OCI-LY3 (cell line): ENCODE results near the gene GUK1.

ENCODE experiments used
- H2AFZ ChIP-seq: fragments of 200-600, 300-600 bp; shearing (Covaris generic); 2 replicates; pipeline ENCODE4 v1.6.0; 2014; ENCODE audit warnings: antibody characterized with exemption, low read depth, low read length
- H3K27ac ChIP-seq: fragments of 200-600, 300-600 bp; sonication (generic); 2 replicates; pipeline ENCODE4 v1.5.1; 2014; ENCODE audit warnings: mild to moderate bottlenecking, low read length, moderate library complexity, mixed read lengths
- H3K27me3 ChIP-seq: fragments of 200-600, 300-600 bp; sonication (generic); 2 replicates; pipeline ENCODE4 v1.6.1; 2014; ENCODE audit warnings: low read depth, low read length, mixed read lengths
- H3K36me3 ChIP-seq: fragments of 200-600, 300-600 bp; sonication (generic); replicated peaks from 2 replicates; pipeline ENCODE3; 2014; ENCODE audit warnings: low read depth, low read length, mixed read lengths
- H3K4me1 ChIP-seq: fragments of 300-600, 200-600 bp; sonication (generic); 2 replicates; pipeline ENCODE4 v1.6.1; 2014; ENCODE audit warnings: low read length, mixed read lengths
- H3K4me2 ChIP-seq: fragments of 200-600, 300-600 bp; sonication (generic); 2 replicates; pipeline ENCODE4 v1.6.1; 2014; ENCODE audit warnings: low read length, mixed read lengths
- H3K4me3 ChIP-seq: fragments of 300-600, 200-600 bp; sonication (generic); 2 replicates; pipeline ENCODE4 v1.5.1; 2014; ENCODE audit warnings: antibody characterized with exemption, mild to moderate bottlenecking, low read length, moderate library complexity
- H3K79me2 ChIP-seq: fragments of 300-600, 200-600 bp; shearing (Covaris generic); 2 replicates; pipeline ENCODE4 v1.6.1; 2014; ENCODE audit warnings: mild to moderate bottlenecking, low read length, mixed read lengths
- H3K9ac ChIP-seq: fragments of 300-600, 200-600 bp; shearing (Covaris generic); 2 replicates; pipeline ENCODE4 v1.6.0; 2014; ENCODE audit warnings: mild to moderate bottlenecking, low read length, moderate library complexity
- H3K9me3 ChIP-seq: fragments of 200-600, 300-600 bp; shearing (Covaris generic); 2 replicates; pipeline ENCODE4 v1.6.1; 2014; ENCODE audit warnings: low read length, mixed read lengths; ENCODE audit not compliant: insufficient read depth
- H4K20me1 ChIP-seq: fragments of 200-600, 300-600 bp; sonication (generic); 2 replicates; pipeline ENCODE4 v1.6.1; 2016; ENCODE audit warnings: low read length, mixed read lengths; ENCODE audit not compliant: insufficient read depth
- CTCF ChIP-seq: fragments of 200-600, 300-600 bp; sonication (generic); IDR thresholded peaks from 2 replicates; pipeline ENCODE4 v1.5.1; 2014; ENCODE audit warnings: antibody characterized with exemption, low read length, low read depth
- EZH2phosphoT487 ChIP-seq: fragments of 200-600 bp; shearing (Covaris generic); IDR thresholded peaks from 2 replicates; pipeline ENCODE4 v1.6.1; 2018; ENCODE audit warnings: antibody characterized with exemption, mixed run types, low read depth

GUK1 gene

GRCh38 chr1:228156941-228157728, 17.1 kb downstream of the GUK1 start:
- Histone ChIP-seq H3K27ac (no peak overlapping the region), H3K9me3 (no peaks in the 10 kb centered on the region), H3K27me3 (no peaks in the 10 kb centered on the region), H3K4me2 (no peak overlapping the region), H3K9ac (no peak overlapping the region), H2AFZ (no peak overlapping the region), H3K79me2 (no peaks in the 10 kb centered on the region), H3K36me3 (no peaks in the 10 kb centered on the region), H3K4me1 (no peaks in the 10 kb centered on the region), H4K20me1 (no peaks in the 10 kb centered on the region), H3K4me3 (no peak overlapping the region)
- TF ChIP-seq CTCF (no peak), EZH2phosphoT487 (no peak)

GRCh38 chr1:228157729-228158126, 17.6 kb downstream of the GUK1 start:
- H3K4me3 ChIP-seq = no peak overlapping the region
- H3K27ac ChIP-seq = no peak overlapping the region
- no peaks in the 10 kb centered on the region for H4K20me1 ChIP-seq
- no peak overlapping the region for H3K4me2 ChIP-seq
- H3K4me1 ChIP-seq = no peaks in the 10 kb centered on the region
- H3K36me3 ChIP-seq = no peaks in the 10 kb centered on the region
- H3K27me3 ChIP-seq = no peaks in the 10 kb centered on the region
- H3K79me2 ChIP-seq = no peaks in the 10 kb centered on the region
- TF ChIP-seq EZH2phosphoT487 = no peak
- TF ChIP-seq CTCF = no peak
- no peaks in the 10 kb centered on the region for H3K9me3 ChIP-seq
- no peak overlapping the region for H2AFZ ChIP-seq
- no peak overlapping the region for H3K9ac ChIP-seq

- no peaks in the 10 kb centered on the region for H3K4me1 ChIP-seq
- H3K27ac ChIP-seq = no peak overlapping the region
- H4K20me1 ChIP-seq = no peaks in the 10 kb centered on the region
- H2AFZ ChIP-seq = no peak overlapping the region
- no peaks in the 10 kb centered on the region for H3K27me3 ChIP-seq
- no peaks in the 10 kb centered on the region for H3K36me3 ChIP-seq
- no peaks in the 10 kb centered on the region for H3K79me2 ChIP-seq
- H3K4me2 ChIP-seq = no peak overlapping the region
- TF ChIP-seq CTCF = no peak
- no peak for TF ChIP-seq EZH2phosphoT487
- H3K9me3 ChIP-seq = no peaks in the 10 kb centered on the region
- H3K4me3 ChIP-seq = no peak overlapping the region
- H3K9ac ChIP-seq = no peak overlapping the region
These were observed 18.3 kb downstream of the GUK1 start for GRCh38 chr1:228158151-228159007.

GRCh38 chr1:228159008-228159665, 19.1 kb downstream of the GUK1 start:
- no peaks in the 10 kb centered on the region for H3K79me2 ChIP-seq
- no peaks in the 10 kb centered on the region for H3K4me1 ChIP-seq
- no peak overlapping the region for H3K4me2 ChIP-seq
- no peaks in the 10 kb centered on the region for H3K9me3 ChIP-seq
- no peaks in the 10 kb centered on the region for H3K36me3 ChIP-seq
- no peaks in the 10 kb centered on the region for H4K20me1 ChIP-seq
- TF ChIP-seq EZH2phosphoT487 (no peak), CTCF (no peak)
- H3K27me3 ChIP-seq = no peaks in the 10 kb centered on the region
- H3K27ac ChIP-seq = no peak overlapping the region
- H3K4me3 ChIP-seq = no peak overlapping the region
- H2AFZ ChIP-seq = no peak overlapping the region
- H3K9ac ChIP-seq = no peak overlapping the region
